K562 (cell line): Measurements from ENCODE around the gene PPP1R15A. TPM values are rescaled to one million over a fixed set of nuclear protein-coding genes. Genes with fewer than 3 reads are reported as not detected.

Experiments used
- CHCHD3 ChIP-seq: fragments of 250-450 bp; sonication (Bioruptor Pico); IDR thresholded peaks from 2 replicates; pipeline ENCODE4 v2.1.2; 2022; ENCODE audit warnings: mild to moderate bottlenecking
- CHD2 ChIP-seq: IDR thresholded peaks from 2 replicates; pipeline ENCODE4 v1.6.1; 2011; ENCODE audit warnings: low read depth, low read length
- DACH1 ChIP-seq: fragments of 450-650 bp; IDR thresholded peaks from 2 replicates; pipeline ENCODE4 v1.6.1; 2018; ENCODE audit not compliant: partially characterized antibody
- EP400 ChIP-seq: fragments of 450-650 bp; IDR thresholded peaks from 2 replicates; pipeline ENCODE4 v1.6.1; 2017; ENCODE audit warnings: antibody characterized with exemption, mild to moderate bottlenecking, moderate library complexity
- ESRRA ChIP-seq: fragments of 450-650 bp; IDR thresholded peaks from 2 replicates; pipeline ENCODE4 v1.6.1; 2014; ENCODE audit warnings: low read depth, mild to moderate bottlenecking, moderate library complexity, borderline replicate concordance
- FOS ChIP-seq: IDR thresholded peaks from 3 replicates; pipeline ENCODE4 v1.6.1; 2011; ENCODE audit not compliant: insufficient read length; ENCODE audit errors: extremely low read depth
- GABPB1 ChIP-seq: sonication (generic); formaldehyde crosslinking; IDR thresholded peaks from 2 replicates; pipeline ENCODE4 v1.8.0; 2022; ENCODE audit warnings: mild to moderate bottlenecking, missing genetic modification reagents
- JUND ChIP-seq, 2 experiments: IDR thresholded peaks; 2 replicates in 1 of 2; 3 replicates in 1 of 2; pipeline ENCODE4 v1.6.1; 2011; ENCODE audit warnings: borderline replicate concordance in 2 of 2, low read depth in 2 of 2, low read length in 2 of 2, improper control_type of control experiment in 1 of 2, missing biosample characterization in 1 of 2, missing genetic modification characterization in 1 of 2, missing genetic modification reagents in 1 of 2
- MAZ ChIP-seq, 2 experiments: fragments of 450-650 bp in 1 of 2; sonication (generic) in 1 of 2; formaldehyde crosslinking; IDR thresholded peaks in 1 of 2; conservative IDR thresholded peaks in 1 of 2; 2 replicates each; pipeline versions ENCODE4 v1.4.0 to v1.5.0; 2020; ENCODE audit warnings: mild to moderate bottlenecking in 1 of 2, missing genetic modification reagents in 1 of 2
- NRF1 ChIP-seq, 2 experiments: fragments of 450-650 bp; IDR thresholded peaks in 1 of 2; conservative IDR thresholded peaks in 1 of 2; 2 replicates each; pipeline ENCODE4 v1.6.1; 2014; ENCODE audit warnings: mild to moderate bottlenecking in 2 of 2
- PREB ChIP-seq: sonication (generic); formaldehyde crosslinking; IDR thresholded peaks from 2 replicates; pipeline ENCODE4 v1.8.1; 2023; ENCODE audit warnings: mild to moderate bottlenecking, missing genetic modification reagents
- RBM17 ChIP-seq: fragments of 200-400 bp; formaldehyde crosslinking; IDR thresholded peaks from 2 replicates; pipeline ENCODE4 v1.6.1; 2017; ENCODE audit warnings: low read depth, mild to moderate bottlenecking, low read length, borderline replicate concordance
- TAF1 ChIP-seq: IDR thresholded peaks from 2 replicates; pipeline ENCODE4 v1.6.1; 2011; ENCODE audit warnings: mild to moderate bottlenecking, low read length, moderate library complexity; ENCODE audit not compliant: insufficient read depth, control insufficient read depth, severe bottlenecking; ENCODE audit errors: extremely low read depth
- YY1 ChIP-seq, 3 experiments: IDR thresholded peaks; 2 replicates each; pipeline ENCODE4 v1.6.1; 2011; ENCODE audit warnings: low read length in 2 of 3, mild to moderate bottlenecking in 2 of 3, moderate library complexity in 2 of 3, borderline replicate concordance in 1 of 3, control low read depth in 1 of 3, low read depth in 1 of 3; ENCODE audit not compliant: insufficient read depth in 3 of 3, insufficient replicate concordance in 2 of 3, control insufficient read depth in 1 of 3, insufficient read length in 1 of 3; ENCODE audit errors: extremely low read depth in 1 of 3
- ZBTB11 ChIP-seq, 3 experiments: fragments of 200-800 bp in 1 of 3; fragments of 250-450 bp in 1 of 3; fragments of 450-650 bp in 1 of 3; sonication (Bioruptor Pico) in 1 of 3; sonication (Bioruptor generic) in 1 of 3; formaldehyde crosslinking in 1 of 3; IDR thresholded peaks; 2 replicates each; pipeline versions ENCODE4 v1.6.1 to v1.8.0; 2016 to 2022; ENCODE audit warnings: mild to moderate bottlenecking in 2 of 3, missing genetic modification characterization in 2 of 3, missing compliant biosample characterization in 1 of 3, moderate library complexity in 1 of 3
- ZFP91 ChIP-seq: sonication (generic); formaldehyde crosslinking; IDR thresholded peaks from 2 replicates; pipeline ENCODE4 v1.8.0; 2022; ENCODE audit warnings: mild to moderate bottlenecking, missing genetic modification reagents
- ZFX ChIP-seq: sonication (generic); formaldehyde crosslinking; IDR thresholded peaks from 2 replicates; pipeline ENCODE4 v1.8.0; 2022; ENCODE audit warnings: mild to moderate bottlenecking, missing genetic modification reagents, moderate library complexity
- polyA plus RNA-seq, 8 experiments: library from polyadenylated mRNA; depleted of rRNA in 4 of 8; stranded (reverse) in 5 of 8; unstranded in 3 of 8; fragments of >200 nt; fragmentation: Nextera tagmentation in 2 of 8; fragmentation: Illumina TruSeq in 1 of 8; extraction: Ambion mirVana in 2 of 8; extraction: Trizol in 1 of 8; gene quantifications; 2 replicates each; pipeline versions ENCODE4 v1.2.1 to v1.2.3, GENCODE V29; 2011 to 2014; ENCODE audit warnings: inconsistent platforms in 1 of 8, missing spikeins in 1 of 8
- total RNA-seq, 7 experiments: library from RNA; depleted of rRNA in 6 of 7; stranded (reverse); fragments of >200 nt in 6 of 7; fragmentation: Illumina TruSeq in 2 of 7; extraction: Trizol in 2 of 7; gene quantifications; 2 replicates each; pipeline versions ENCODE4 v1.2.1 to v1.2.3, GENCODE V29; 2011 to 2021; ENCODE audit warnings: low replicate concordance in 1 of 7

The PPP1R15A gene
- total and polyA plus RNA-seq, 9 of the 15 experiments (the other 6 are each of a cell fraction or from before 2014, with no cell fraction given): 0.42 to 73.7 (median 44.0) TPM

DNA sequence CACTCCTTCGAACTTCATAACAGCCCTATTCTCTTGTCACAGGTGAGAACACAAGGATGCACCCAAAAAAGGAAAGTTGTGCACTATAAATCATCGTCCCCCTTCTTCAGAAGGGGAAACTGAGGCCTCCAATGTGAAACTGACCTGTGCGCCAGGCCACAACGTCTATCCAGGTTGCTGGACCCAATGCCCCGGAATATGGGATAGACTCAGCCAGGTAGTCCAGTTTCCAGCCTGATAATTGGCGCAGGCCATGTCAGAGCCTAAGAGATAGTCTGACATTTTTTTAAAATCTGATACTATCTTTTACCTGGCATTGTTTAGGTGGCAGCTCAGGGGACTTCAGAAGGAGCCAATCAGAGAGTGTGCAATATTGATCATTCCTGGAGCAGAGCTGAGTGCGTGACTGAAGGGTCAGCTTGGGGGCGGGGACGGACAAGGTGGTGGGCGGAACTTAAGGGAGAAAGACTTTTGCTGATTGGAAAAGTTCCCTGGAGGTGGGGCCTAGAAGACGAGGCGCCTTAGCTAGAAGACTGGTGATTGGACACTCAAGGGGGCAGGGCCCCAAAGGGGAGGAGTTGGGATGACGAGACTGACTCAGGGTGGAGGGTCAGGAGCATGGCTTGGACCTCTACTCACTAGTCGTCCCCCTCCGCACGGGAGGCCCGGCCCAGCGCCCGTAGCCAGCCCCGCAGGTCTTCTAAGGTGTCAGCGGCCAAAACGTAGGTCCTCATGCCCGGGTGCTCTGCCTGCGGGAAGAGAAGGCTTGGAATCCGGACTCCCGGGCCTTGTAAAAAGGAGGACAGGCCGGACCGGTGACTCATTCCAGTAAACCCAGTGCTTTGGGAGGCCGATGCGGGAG, 12.3 kb upstream of the PPP1R15A start (continued):
- TF ChIP-seq ZFP91 (no peak), DACH1 (no peak), ZFX (CRISPR knock-in tag) (peak; percentile 90), NRF1 (conservative IDR thresholded peaks at IDR 0.05 in 1 of 2, IDR thresholded peaks at IDR 0.05 in 1 of 2) (peak; percentile 68 to 72), FOS (peak; percentile 69), CHCHD3 (CRISPR knock-in tag) (no peak), JUND (IDR thresholded peaks at IDR 0.05; ENCODE audit: borderline replicate concordance, low read depth, low read length) (peak; percentile 80), JUND (tag; IDR thresholded peaks at IDR 0.05; ENCODE audit: borderline replicate concordance, low read depth, low read length) (peak; percentile 72; the same call in 2 of the 3 replicates), CHD2 (peak; percentile 32; the same call in 1 of the 2 replicates), GABPB1 (CRISPR knock-in tag) (no peak; the same call in 1 of the 2 replicates), EP400 (peak; percentile 59; the same call in 1 of the 2 replicates), YY1 (IDR thresholded peaks at IDR 0.05; ENCODE audit: borderline replicate concordance in 1 of 3, control insufficient read depth in 1 of 3, extremely low read depth in 1 of 3, insufficient read depth in 3 of 3, insufficient read length in 1 of 3, insufficient replicate concordance in 2 of 3, low read depth in 1 of 3, low read length in 2 of 3) (no peak), TAF1 (peak; percentile 61), ZBTB11 (CRISPR knock-in tag; IDR thresholded peaks at IDR 0.05) (0 out of 6 replicates have a peak, but pooled peaks of 1 of the 3 experiments have one; percentile 27), RBM17 (no peak), ESRRA (0 out of 2 replicates have a peak, but pooled peaks have one; percentile 16), MAZ (CRISPR knock-in tag; conservative IDR thresholded peaks at IDR 0.05 in 1 of 2, IDR thresholded peaks at IDR 0.05 in 1 of 2) (peak in 1 of 2 experiments; percentile 41; a peak in 2 of 4 replicates), PREB (peak; percentile 95)
